ENCODE results near the gene C6orf132. TPM values are rescaled to one million over a fixed set of nuclear protein-coding genes. Genes with fewer than 3 reads are reported as not detected.

Gene C6orf132
- total and polyA plus RNA-seq, 2 of the 4 experiments (the other 2 are of a cell fraction): 0.72 to 1.7 TPM

DNA sequence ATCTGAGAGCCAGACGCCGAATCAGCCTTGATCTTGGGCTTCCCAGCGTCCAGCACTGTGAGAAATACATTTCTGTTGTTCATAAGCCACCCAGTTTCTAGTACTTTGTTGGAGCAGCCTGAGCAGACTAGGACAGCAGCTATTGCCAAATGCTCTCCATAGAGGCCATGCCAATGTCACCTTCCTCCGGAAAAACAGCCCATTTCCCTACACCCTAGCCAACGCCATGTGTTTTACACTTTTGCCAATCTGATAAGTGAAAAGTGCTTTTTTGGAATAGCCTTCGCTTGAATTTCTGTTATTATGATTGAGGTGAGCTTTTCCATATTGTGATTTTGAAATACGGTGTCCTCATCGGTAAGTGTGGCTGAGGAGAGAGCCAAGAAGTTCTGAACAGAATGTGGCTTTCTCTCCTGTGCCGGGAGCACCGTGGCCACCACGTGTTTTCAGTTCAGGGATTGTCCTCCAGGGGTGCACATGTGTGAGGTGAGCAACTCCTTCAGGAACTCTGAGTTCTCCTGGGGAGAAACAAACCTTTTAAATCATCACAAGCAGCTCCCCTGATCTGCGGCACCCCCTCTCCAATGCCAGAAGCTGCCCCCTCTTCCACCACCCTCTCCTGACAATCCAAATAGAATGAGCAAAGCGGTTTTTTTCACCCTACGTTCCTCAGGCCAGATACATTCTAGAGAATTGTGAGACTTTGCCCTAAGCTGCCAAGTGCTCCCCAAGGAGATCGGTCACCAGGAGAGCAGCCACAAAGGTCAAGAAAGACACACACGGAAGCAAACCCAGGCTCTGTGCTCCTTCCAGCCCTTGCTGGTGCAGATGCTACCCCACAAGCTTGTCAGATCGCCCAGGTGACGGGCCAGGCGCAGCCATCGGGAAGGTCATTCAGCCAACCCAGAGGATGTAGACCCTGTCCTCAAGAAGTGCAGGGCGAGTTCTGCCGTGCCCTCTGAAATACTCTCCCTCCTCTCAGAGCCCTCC, 56.1 kb downstream of the C6orf132 start (continued):
- TF ChIP-seq, protein P1, sequence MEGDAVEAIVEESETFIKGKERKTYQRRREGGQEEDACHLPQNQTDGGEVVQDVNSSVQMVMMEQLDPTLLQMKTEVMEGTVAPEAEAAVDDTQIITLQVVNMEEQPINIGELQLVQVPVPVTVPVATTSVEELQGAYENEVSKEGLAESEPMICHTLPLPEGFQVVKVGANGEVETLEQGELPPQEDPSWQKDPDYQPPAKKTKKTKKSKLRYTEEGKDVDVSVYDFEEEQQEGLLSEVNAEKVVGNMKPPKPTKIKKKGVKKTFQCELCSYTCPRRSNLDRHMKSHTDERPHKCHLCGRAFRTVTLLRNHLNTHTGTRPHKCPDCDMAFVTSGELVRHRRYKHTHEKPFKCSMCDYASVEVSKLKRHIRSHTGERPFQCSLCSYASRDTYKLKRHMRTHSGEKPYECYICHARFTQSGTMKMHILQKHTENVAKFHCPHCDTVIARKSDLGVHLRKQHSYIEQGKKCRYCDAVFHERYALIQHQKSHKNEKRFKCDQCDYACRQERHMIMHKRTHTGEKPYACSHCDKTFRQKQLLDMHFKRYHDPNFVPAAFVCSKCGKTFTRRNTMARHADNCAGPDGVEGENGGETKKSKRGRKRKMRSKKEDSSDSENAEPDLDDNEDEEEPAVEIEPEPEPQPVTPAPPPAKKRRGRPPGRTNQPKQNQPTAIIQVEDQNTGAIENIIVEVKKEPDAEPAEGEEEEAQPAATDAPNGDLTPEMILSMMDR (conservative IDR thresholded peaks at IDR 0.05; ENCODE audit: low read depth, low read length): peak; percentile 22; the same call in 1 of the 2 replicates

DNA sequence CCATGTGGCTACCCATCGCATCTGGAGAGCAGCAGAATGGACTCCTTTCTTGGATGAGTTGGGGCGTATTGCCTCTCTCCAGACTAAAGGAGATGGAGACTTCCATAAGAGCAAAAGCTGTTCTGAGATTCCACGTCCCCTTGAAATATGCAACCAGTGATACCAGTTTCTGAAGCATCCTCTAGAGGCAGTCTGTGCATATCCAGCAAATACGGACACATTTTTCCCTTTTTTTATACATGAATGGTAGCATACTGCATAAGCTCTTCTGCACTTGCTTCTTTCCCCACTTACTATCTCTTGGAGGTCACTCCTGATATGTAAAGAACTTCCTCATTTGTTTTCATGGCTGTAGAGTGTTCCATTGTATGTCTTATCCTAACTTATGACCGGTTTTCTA, 57.5 kb downstream of the C6orf132 start:
- no peak overlapping the region for H4K8ac ChIP-seq (ENCODE audit: low read depth in 2 of 2, low read length in 2 of 2)
- no peak overlapping the region for H3K27ac ChIP-seq (ENCODE audit: insufficient read depth, low read length)
- BruUV-seq (replicated peaks): no TSS peak
- H3K9me3 ChIP-seq (ENCODE audit: control insufficient read depth, insufficient read depth, low read length): no peaks in the 10 kb centered on the region
- H4K20me1 ChIP-seq (ENCODE audit: insufficient read depth, low read length): no peaks in the 10 kb centered on the region
- H3K14ac ChIP-seq (replicated peaks; ENCODE audit: low read depth, low read length): no peak overlapping the region
- H2AK9ac ChIP-seq (replicated peaks; ENCODE audit: low read depth, low read length, poor library complexity): no peak overlapping the region
- H3K56ac ChIP-seq (ENCODE audit: extremely low read depth, insufficient read depth, low read length): no peak overlapping the region
- H4K91ac ChIP-seq (ENCODE audit: insufficient read depth, low read depth, low read length): no peak overlapping the region
- H2BK20ac ChIP-seq (ENCODE audit: low read depth, low read length): no peak overlapping the region
- DNase-seq: peak; percentile 32
- no peak overlapping the region for H3K18ac ChIP-seq (ENCODE audit: low read depth, low read length)
- no peak for TF ChIP-seq SMC3 (IDR thresholded peaks at IDR 0.05; ENCODE audit: low read depth, low read length)
- TF ChIP-seq, protein P1 (conservative IDR thresholded peaks at IDR 0.05; ENCODE audit: low read depth, low read length): peak; percentile 34; the same call in 1 of the 2 replicates
- TF ChIP-seq RAD21 (IDR thresholded peaks at IDR 0.05; ENCODE audit: low read length): peak; percentile 36; the same call in 1 of the 2 replicates
- H2BK120ac ChIP-seq (ENCODE audit: low read depth, low read length): no peak overlapping the region
- H3K9ac ChIP-seq (ENCODE audit: low read depth, low read length): no peak overlapping the region
- no peak overlapping the region for H3K4ac ChIP-seq (ENCODE audit: low read depth, low read length)
- H3K23ac ChIP-seq (ENCODE audit: low read depth, low read length): no peak overlapping the region
- no peaks in the 10 kb centered on the region for H3K79me1 ChIP-seq (ENCODE audit: low read depth in 1 of 2, low read length in 2 of 2)
- no peak overlapping the region for H2AFZ ChIP-seq (replicated peaks; ENCODE audit: low read length, poor library complexity)
- ChIA-PET CTCF (interaction anchor here (0.7 to 1.7 kb wide), 2 partner anchors 84 to 130 kb away, joined by 3 to 5 read pairs; no protein-coding TSS in a partner anchor), POLR2A (ENCODE audit: unreplicated experiment) (no interaction called here)
- H3K36me3 ChIP-seq (ENCODE audit: control insufficient read depth, insufficient read depth, low read length): peaks cover 3% of the 10 kb centered on the region
- intact Hi-C loops (cut with micrococcal nuclease): no loop called here
- dilution Hi-C loops (cut with HindIII; ENCODE audit: low sequenced_read_pairs, unreplicated experiment): no loop called here
- H3K9me1 ChIP-seq (ENCODE audit: insufficient read depth, low read length): peaks cover 3% of the 10 kb centered on the region
- H3K4me1 ChIP-seq (ENCODE audit: control insufficient read depth, insufficient read depth, low read length): no peaks in the 10 kb centered on the region
- peak; percentile 59 for ATAC-seq (ENCODE audit: low read depth)
- H4K5ac ChIP-seq (ENCODE audit: low read depth, low read length): no peak overlapping the region
- no peak overlapping the region for H3K4me3 ChIP-seq (ENCODE audit: insufficient read depth, low read depth, low read length)
- in situ Hi-C loops (cut with MboI; ENCODE audit: low sequenced_read_pairs): loop anchor here (25.0 kb wide), 1 partner anchor 802 kb away; the partner anchor contains the start of gene RPL7L1
- no peaks in the 10 kb centered on the region for H3K27me3 ChIP-seq (ENCODE audit: control insufficient read depth, insufficient read depth, low read length)
- no CpG with 5 or more reads among the region's 5 CpGs for WGBS, 2 experiments (ENCODE audit: extremely low coverage in 2 of 2, insufficient read length in 1 of 2)
- no peak overlapping the region for H3K4me2 ChIP-seq (ENCODE audit: low read depth, low read length)
- H2AK5ac ChIP-seq (ENCODE audit: low read depth, low read length): no peak overlapping the region
- H2BK15ac ChIP-seq (ENCODE audit: low read depth, low read length): no peak overlapping the region
- H2BK5ac ChIP-seq (ENCODE audit: low read depth, low read length, poor library complexity, severe bottlenecking): no peak overlapping the region

Measured in IMR-90 (cell line).